Panc1 (cell line): ENCODE measurements around the gene MMP19.

Experiments
- TF ChIP-seq, protein P1 (sequence below): fragments of 450-650 bp; IDR thresholded peaks from 2 replicates; pipeline ENCODE4 v1.5.1; 2017; ENCODE audit warnings: mild to moderate bottlenecking
- TF ChIP-seq, protein P2 (sequence below), 2 experiments: IDR thresholded peaks; 2 replicates each; pipeline ENCODE4 v1.6.1; 2011 to 2012; ENCODE audit warnings: low read depth in 2 of 2, control low read depth in 1 of 2, low read length in 1 of 2, mild to moderate bottlenecking in 1 of 2, moderate library complexity in 1 of 2; ENCODE audit not compliant: insufficient read depth in 1 of 2

DNA sequence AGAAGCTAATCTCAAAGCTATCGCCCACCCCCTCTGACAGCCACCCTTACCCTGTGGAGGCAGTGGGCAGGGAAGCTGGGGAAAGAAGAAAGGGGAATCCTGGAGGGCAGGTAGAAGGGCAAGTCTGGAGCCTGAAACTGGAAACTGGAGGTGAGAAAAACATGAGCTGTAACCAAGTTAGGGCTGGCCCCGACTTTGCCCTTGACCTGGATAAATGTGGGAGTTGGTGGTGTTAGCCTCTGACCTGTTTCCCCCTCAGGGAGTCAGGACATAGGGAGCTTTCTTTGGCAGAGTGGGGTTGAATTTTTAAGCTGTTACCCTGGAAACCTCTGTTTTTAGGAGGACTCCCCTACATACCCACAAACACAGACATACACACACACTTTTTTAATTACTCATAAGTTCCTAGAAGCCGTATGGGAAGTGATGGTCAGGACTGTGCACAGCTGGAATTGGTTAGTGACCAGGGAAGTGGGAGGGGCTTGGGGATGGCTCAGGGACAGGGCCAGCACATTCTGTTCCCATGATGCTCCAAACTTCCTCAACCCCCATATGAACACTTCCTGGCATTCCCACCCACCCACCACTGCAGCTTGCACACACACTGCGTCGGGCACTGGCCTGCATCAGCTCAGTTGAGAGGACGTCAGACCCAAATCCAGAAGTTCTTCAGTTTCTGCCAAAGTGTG is 5.0 kb upstream of the MMP19 start:
- TF ChIP-seq, protein P1, sequence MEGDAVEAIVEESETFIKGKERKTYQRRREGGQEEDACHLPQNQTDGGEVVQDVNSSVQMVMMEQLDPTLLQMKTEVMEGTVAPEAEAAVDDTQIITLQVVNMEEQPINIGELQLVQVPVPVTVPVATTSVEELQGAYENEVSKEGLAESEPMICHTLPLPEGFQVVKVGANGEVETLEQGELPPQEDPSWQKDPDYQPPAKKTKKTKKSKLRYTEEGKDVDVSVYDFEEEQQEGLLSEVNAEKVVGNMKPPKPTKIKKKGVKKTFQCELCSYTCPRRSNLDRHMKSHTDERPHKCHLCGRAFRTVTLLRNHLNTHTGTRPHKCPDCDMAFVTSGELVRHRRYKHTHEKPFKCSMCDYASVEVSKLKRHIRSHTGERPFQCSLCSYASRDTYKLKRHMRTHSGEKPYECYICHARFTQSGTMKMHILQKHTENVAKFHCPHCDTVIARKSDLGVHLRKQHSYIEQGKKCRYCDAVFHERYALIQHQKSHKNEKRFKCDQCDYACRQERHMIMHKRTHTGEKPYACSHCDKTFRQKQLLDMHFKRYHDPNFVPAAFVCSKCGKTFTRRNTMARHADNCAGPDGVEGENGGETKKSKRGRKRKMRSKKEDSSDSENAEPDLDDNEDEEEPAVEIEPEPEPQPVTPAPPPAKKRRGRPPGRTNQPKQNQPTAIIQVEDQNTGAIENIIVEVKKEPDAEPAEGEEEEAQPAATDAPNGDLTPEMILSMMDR, result no peak
- TF ChIP-seq, protein P2, sequence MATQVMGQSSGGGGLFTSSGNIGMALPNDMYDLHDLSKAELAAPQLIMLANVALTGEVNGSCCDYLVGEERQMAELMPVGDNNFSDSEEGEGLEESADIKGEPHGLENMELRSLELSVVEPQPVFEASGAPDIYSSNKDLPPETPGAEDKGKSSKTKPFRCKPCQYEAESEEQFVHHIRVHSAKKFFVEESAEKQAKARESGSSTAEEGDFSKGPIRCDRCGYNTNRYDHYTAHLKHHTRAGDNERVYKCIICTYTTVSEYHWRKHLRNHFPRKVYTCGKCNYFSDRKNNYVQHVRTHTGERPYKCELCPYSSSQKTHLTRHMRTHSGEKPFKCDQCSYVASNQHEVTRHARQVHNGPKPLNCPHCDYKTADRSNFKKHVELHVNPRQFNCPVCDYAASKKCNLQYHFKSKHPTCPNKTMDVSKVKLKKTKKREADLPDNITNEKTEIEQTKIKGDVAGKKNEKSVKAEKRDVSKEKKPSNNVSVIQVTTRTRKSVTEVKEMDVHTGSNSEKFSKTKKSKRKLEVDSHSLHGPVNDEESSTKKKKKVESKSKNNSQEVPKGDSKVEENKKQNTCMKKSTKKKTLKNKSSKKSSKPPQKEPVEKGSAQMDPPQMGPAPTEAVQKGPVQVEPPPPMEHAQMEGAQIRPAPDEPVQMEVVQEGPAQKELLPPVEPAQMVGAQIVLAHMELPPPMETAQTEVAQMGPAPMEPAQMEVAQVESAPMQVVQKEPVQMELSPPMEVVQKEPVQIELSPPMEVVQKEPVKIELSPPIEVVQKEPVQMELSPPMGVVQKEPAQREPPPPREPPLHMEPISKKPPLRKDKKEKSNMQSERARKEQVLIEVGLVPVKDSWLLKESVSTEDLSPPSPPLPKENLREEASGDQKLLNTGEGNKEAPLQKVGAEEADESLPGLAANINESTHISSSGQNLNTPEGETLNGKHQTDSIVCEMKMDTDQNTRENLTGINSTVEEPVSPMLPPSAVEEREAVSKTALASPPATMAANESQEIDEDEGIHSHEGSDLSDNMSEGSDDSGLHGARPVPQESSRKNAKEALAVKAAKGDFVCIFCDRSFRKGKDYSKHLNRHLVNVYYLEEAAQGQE (IDR thresholded peaks at IDR 0.05; ENCODE audit: insufficient read depth in 1 of 2, low read depth in 2 of 2, low read length in 1 of 2), result no peak
